HG03060 (cell line): Measurements from ENCODE around the gene MAPKAPK3.
"Not testable (repeated sequence)": the region's sequence is repeated elsewhere in the genome, so short reads cannot be mapped to it uniquely, and the experiment has no call there.

Experiments
- ATAC-seq: cut with Tn5 transposase; IDR thresholded peaks from one replicate; pipeline ENCODE4 v1.9.1; 2021; ENCODE audit warnings: low read depth, moderate number of reproducible peaks; ENCODE audit not compliant: unreplicated experiment

The MAPKAPK3 gene

DNA sequence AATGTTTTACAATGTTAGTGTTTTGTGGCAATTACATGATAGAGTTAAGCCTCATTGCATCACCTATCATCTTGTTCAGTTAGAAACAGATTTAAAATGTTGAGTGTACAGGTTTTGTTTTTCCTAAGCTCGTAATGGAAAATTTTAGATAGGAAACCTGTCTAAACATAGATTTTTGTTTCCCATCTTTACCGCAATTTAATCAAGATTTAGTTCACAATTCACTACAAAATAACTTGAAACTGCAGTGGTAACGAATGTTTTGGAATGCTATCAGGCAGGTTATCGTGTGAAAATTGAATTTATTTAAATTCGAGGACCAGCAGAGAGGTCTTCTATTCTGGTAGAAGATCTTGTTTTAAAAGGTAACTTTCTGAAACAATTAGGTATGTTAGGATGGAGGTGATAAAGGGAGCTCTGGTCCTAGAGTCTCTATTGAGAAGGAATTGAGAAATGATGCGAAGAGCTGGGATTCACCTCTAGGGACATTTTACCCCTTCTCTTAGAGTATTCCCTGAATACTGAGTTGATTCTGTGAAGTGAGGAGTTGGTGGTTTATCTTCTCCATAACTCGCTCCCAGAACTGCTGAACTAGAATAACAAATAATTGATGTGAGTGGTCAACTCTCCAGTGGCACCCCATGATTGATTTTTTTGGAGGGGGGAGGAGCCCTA, 59.2 kb downstream of the MAPKAPK3 start:
- no peak for ATAC-seq

DNA sequence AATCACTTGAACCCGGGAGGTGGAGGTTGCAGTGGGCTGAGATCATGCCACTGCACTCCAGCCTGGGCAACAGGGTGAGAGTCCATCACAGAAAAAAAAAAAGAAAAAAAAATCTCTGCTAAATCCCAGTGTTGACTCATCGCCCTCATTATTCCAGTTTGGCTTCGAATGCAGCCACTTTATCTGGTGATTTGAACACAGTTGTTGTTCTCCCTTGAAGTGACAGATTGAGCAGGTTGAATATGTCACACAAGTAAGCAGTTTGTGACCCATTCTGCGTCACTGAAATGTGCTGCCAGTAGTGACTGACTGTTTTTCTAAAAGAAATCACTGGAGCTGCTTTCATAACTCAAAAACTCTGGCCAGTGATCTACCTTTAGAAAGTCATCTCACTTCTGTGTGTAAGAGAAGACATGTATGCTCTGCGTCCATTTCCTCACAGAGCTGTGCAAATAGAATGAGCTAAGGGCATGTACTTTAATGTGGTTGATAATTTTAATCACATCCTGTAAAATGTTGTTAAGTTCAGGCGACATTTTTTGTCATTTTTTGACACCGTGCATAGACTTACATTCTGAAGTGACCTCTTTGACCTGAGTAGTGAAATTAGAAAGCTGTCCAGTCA, 70.3 kb downstream of the MAPKAPK3 start:
- ATAC-seq = no peak

- no peak for ATAC-seq
Observed at GRCh38 chr3:50687916-50688315, 71.0 kb downstream of the MAPKAPK3 start.

- ATAC-seq = not testable (repeated sequence)
Observed at GRCh38 chr3:50688602-50689001, 71.7 kb downstream of the MAPKAPK3 start.

- ATAC-seq = no peak
Observed at GRCh38 chr3:50689558-50689957, 72.6 kb downstream of the MAPKAPK3 start.

GRCh38 chr3:50695031-50695430, 78.1 kb downstream of the MAPKAPK3 start:
- ATAC-seq = no peak

- no peak for ATAC-seq
Observed at GRCh38 chr3:50696276-50696675, 79.3 kb downstream of the MAPKAPK3 start.

DNA sequence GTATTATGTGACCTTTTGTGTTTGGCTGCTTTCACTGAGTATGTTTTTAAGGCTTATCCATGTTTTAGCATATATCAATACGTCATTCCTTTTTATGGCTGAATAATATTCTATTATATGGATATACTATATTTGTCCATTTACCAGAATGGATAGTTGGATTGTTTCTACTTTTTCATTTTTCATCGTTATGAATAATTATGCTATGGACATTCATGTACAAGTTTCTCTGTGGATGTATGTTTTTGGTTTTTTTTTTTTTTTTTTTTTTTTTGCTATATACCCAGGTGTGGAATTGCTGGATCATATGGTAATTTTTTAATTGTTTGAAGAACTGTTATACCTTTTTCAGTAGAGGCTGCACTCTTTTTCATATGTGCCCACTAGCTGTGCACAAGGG, 81.3 kb downstream of the MAPKAPK3 start:
- no peak for ATAC-seq
